ENCODE results near the gene TMEM238. TPM values are rescaled to one million over a fixed set of nuclear protein-coding genes. Genes with fewer than 3 reads are reported as not detected.
A peak's percentile ranks its signal among the peaks of the same experiment; 100 is the strongest.

The TMEM238 gene
- total and polyA plus RNA-seq, 9 of the 15 experiments (the other 6 are each of a cell fraction or from before 2014, with no cell fraction given) = 0.18 to 5.1 (median 1.3) TPM; not detected in 4

GRCh38 chr19:55384920-55385723 lies 1.0 kb upstream of the TMEM238 start (continued):
- TF ChIP-seq XRCC4 (IDR thresholded peaks at IDR 0.05; ENCODE audit: extremely low read depth, insufficient read depth, insufficient read length) (no peak), ZNF282 (CRISPR knock-in tag; IDR thresholded peaks at IDR 0.05) (no peak), ESRRB (CRISPR knock-in tag; IDR thresholded peaks at IDR 0.05; ENCODE audit: borderline replicate concordance) (no peak), FOXJ2 (tag; IDR thresholded peaks at IDR 0.05) (peak; percentile 53; the same call in 1 of the 2 replicates), ZKSCAN8 (CRISPR knock-in tag; IDR thresholded peaks at IDR 0.05) (no peak), THAP12 (CRISPR knock-in tag; IDR thresholded peaks at IDR 0.05) (0 out of 2 replicates have a peak, but pooled peaks have one; percentile 6), SETDB1 (IDR thresholded peaks at IDR 0.05; ENCODE audit: low read length) (no peak), ZNF57 (CRISPR knock-in tag; IDR thresholded peaks at IDR 0.05) (no peak), E2F6 (IDR thresholded peaks at IDR 0.05; ENCODE audit: borderline replicate concordance in 1 of 2, extremely low read depth in 1 of 2, insufficient read depth in 1 of 2, insufficient read length in 1 of 2, low read depth in 1 of 2, low read length in 1 of 2, poor library complexity in 1 of 2, severe bottlenecking in 1 of 2) (peak; percentile 50), EGR1 (conservative IDR thresholded peaks at IDR 0.05) (0 out of 2 replicates have a peak, but pooled peaks have one; percentile 29), ZFX (CRISPR knock-in tag; IDR thresholded peaks at IDR 0.05) (peak; percentile 71; the same call in 1 of the 2 replicates), MBD1 (CRISPR knock-in tag; IDR thresholded peaks at IDR 0.05) (no peak), MXD1 (CRISPR knock-in tag; IDR thresholded peaks at IDR 0.05; ENCODE audit: borderline replicate concordance, poor library complexity, severe bottlenecking) (no peak), TOE1 (IDR thresholded peaks at IDR 0.05; ENCODE audit: borderline replicate concordance) (peak; percentile 20; the same call in 1 of the 2 replicates), TOE1 (CRISPR knock-in tag; IDR thresholded peaks at IDR 0.05; ENCODE audit: borderline replicate concordance, low read depth) (no peak), POLR2G (IDR thresholded peaks at IDR 0.05; ENCODE audit: low read depth, low read length) (no peak)
- TF ChIP-seq, protein P1, sequence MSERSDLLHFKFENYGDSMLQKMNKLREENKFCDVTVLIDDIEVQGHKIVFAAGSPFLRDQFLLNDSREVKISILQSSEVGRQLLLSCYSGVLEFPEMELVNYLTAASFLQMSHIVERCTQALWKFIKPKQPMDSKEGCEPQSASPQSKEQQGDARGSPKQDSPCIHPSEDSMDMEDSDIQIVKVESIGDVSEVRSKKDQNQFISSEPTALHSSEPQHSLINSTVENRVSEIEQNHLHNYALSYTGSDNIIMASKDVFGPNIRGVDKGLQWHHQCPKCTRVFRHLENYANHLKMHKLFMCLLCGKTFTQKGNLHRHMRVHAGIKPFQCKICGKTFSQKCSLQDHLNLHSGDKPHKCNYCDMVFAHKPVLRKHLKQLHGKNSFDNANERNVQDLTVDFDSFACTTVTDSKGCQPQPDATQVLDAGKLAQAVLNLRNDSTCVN (CRISPR knock-in tag; IDR thresholded peaks at IDR 0.05) = no peak

Data from K562 (cell line).